ENCODE results near the gene SPTB. TPM values are rescaled to one million over a fixed set of nuclear protein-coding genes. Genes with fewer than 3 reads are reported as not detected.

SPTB gene
- total RNA-seq, 1 donor: under 0.01 TPM

GRCh38 chr14:64779472-64779871, 100.2 kb downstream of the SPTB start:
- TF ChIP-seq, protein P1, sequence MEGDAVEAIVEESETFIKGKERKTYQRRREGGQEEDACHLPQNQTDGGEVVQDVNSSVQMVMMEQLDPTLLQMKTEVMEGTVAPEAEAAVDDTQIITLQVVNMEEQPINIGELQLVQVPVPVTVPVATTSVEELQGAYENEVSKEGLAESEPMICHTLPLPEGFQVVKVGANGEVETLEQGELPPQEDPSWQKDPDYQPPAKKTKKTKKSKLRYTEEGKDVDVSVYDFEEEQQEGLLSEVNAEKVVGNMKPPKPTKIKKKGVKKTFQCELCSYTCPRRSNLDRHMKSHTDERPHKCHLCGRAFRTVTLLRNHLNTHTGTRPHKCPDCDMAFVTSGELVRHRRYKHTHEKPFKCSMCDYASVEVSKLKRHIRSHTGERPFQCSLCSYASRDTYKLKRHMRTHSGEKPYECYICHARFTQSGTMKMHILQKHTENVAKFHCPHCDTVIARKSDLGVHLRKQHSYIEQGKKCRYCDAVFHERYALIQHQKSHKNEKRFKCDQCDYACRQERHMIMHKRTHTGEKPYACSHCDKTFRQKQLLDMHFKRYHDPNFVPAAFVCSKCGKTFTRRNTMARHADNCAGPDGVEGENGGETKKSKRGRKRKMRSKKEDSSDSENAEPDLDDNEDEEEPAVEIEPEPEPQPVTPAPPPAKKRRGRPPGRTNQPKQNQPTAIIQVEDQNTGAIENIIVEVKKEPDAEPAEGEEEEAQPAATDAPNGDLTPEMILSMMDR (IDR thresholded peaks at IDR 0.05; ENCODE audit: insufficient read depth, low read length): no peak
- no peak overlapping the region for H3K4me3 ChIP-seq (ENCODE audit: low read depth, low read length)
- DNase-seq (ENCODE audit: low read depth): no peak

DNA sequence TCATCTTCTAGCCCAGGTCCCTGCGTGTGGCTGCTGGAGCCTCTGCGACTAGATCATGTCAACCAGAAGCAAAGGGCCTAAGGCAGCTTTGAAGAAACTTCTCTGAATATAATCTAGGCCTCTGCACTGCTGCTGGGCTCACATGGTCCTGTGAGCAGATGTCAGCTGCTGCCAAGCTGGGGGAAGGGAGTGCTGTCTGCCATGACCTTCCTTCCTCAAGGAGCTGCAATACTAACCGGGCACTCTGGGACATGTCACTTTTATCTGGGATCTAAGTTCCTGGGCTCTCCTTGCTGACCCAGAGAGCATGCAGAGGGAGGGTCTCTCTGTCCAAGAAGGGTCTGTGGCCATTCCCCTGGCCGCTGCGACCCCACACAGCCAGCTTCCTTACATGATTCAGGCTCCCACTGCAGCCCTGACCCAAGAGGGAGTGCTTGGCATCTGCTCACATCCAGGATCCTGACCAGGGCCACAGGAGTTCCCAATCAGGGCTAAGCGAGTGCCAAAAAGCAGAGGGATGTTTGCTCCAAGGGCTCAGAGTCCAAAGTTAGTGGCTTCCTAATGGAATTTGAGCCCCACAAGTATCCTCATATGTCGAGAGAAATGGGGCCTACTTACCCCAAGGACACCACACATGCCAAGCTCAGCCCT, 101.5 kb downstream of the SPTB start:
- TF ChIP-seq, protein P1 (IDR thresholded peaks at IDR 0.05; ENCODE audit: insufficient read depth, low read length): no peak
- no peak overlapping the region for H3K4me3 ChIP-seq (ENCODE audit: low read depth, low read length)
- no peak for DNase-seq (ENCODE audit: low read depth)

- no peak overlapping the region for H3K4me3 ChIP-seq (ENCODE audit: low read depth, low read length)
- TF ChIP-seq, protein P1 (IDR thresholded peaks at IDR 0.05; ENCODE audit: insufficient read depth, low read length): no peak
- no peak for DNase-seq (ENCODE audit: low read depth)
Measured at GRCh38 chr14:64777461-64777860, 102.2 kb downstream of the SPTB start.

DNA sequence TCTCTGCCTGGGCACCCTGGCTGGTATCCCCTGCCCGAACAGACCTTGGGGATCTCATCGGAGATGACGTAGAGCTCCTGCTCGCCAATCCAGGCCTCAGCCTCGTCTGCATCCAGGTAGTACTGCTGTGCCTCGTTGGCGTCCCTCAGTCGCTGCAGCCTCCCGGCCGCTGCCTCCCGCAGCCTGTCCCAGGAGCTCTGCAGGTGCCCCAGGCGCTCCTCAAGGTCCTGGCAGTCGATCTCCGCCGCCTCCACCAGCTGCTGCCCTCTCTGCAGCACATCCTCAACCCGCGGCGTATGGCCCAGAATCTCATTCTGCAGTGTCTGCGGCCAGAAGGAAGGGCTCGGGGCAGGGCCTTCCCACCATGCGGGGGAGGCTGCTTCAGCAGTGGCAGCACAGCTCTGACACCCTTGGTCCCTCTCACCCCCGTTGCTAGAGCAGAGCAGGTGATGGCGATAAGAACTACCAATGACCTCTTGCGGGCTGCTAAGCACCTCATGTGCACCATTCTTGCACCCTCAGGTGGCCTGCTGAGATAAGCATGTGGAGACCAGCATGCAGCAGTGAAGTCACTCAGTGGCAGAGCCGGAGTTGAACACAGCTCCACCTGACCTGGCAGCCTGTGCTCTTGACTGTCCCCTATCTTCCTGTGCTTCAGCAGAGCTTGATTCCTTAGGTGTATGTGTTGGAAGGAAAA, 104.5 kb downstream of the SPTB start:
- TF ChIP-seq, protein P1 (IDR thresholded peaks at IDR 0.05; ENCODE audit: insufficient read depth, low read length): no peak
- DNase-seq (ENCODE audit: low read depth): no peak
- H3K4me3 ChIP-seq (ENCODE audit: low read depth, low read length): no peak overlapping the region

DNA sequence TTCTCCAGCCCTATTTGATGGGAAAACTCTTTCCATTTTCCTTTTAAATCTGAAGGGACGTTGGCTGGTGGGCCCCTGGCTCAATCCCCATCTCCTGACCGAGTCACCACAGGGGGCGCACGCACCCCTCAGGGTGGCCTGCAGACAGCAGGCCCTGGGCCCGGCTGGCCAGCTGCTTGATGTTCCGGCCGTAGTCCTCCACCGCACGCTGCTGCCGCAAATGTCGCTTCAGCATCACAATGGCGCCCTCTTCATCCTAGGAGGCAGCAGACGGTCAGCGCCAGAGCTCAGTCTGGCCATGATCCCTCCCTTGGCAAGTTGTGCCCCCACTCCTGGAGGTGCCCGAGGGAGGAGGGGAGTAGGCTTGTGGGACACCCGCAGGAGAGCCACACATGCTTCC, 105.4 kb downstream of the SPTB start:
- TF ChIP-seq, protein P1 (IDR thresholded peaks at IDR 0.05; ENCODE audit: insufficient read depth, low read length): no peak
- DNase-seq (ENCODE audit: low read depth): no peak
- H3K4me3 ChIP-seq (ENCODE audit: low read depth, low read length): no peak overlapping the region

DNA sequence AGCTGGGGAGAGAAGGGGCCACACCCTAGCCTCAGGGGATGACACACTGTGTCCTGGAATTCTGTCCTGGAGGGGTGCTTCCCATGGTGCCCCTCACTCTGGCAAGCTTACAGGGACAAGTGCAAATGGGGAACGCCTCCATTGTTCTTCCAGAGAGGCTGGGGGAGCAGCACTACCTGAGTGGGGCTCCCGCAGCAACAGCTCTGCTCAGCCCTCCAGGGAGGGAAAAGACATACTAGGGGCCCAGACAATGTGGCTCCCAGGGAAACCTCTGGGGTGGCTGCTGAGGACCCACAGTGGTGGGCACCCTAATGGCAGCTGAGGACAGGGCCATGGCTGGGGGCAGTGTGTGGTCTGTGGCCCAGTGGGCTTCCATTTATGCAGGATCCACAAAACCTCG, 106.1 kb downstream of the SPTB start:
- no peak for DNase-seq (ENCODE audit: low read depth)
- H3K4me3 ChIP-seq (ENCODE audit: low read depth, low read length): no peak overlapping the region
- TF ChIP-seq, protein P1 (IDR thresholded peaks at IDR 0.05; ENCODE audit: insufficient read depth, low read length): no peak
